Spleen (tissue), 7 donors: Measurements from ENCODE around the gene SMAD3.

Experiments
- CTCF ChIP-seq, 11 experiments: fragments of 200-600 bp in 7 of 11; fragments of 450-650 bp in 4 of 11; sonication (generic) in 4 of 11; IDR thresholded peaks in 8 of 11; conservative IDR thresholded peaks in 3 of 11; 1 replicate in 7 of 11; 2 replicates in 4 of 11; pipeline versions ENCODE4 v1.4.0 to v1.8.0; 2016 to 2021; ENCODE audit warnings: antibody characterized with exemption in 11 of 11, inconsistent platforms in 4 of 11, mild to moderate bottlenecking in 1 of 11
- POLR2A ChIP-seq, 3 donors: fragments of 450-650 bp; IDR thresholded peaks; one replicate each; pipeline ENCODE4 v1.5.1; 2017; ENCODE audit warnings: antibody characterized with exemption in 3 of 3, mild to moderate bottlenecking in 1 of 3
- POLR2AphosphoS5 ChIP-seq, 3 donors: sonication (generic); formaldehyde crosslinking; IDR thresholded peaks; one replicate each; pipeline ENCODE4 v1.5.1; 2017; ENCODE audit warnings: antibody characterized with exemption in 3 of 3
- donor health status: DM: no; HTN: no; CAD: no; lungs with moderate emphysema.
- donor health status: DM: no; HTN: no; CAD: no.
- donor health status: DM: no; HTN: no; CAD: no.

GRCh38 chr15:67019884-67020520, 45.4 kb upstream of the SMAD3 start:
- no peak for TF ChIP-seq CTCF (IDR thresholded peaks at IDR 0.05 in 8 of 11, conservative IDR thresholded peaks at IDR 0.05 in 3 of 11)
- TF ChIP-seq POLR2AphosphoS5 (IDR thresholded peaks at IDR 0.05) = no peak
- TF ChIP-seq POLR2A (IDR thresholded peaks at IDR 0.05) = no peak
